ENCODE measurements around the gene SLC6A13.

DNA sequence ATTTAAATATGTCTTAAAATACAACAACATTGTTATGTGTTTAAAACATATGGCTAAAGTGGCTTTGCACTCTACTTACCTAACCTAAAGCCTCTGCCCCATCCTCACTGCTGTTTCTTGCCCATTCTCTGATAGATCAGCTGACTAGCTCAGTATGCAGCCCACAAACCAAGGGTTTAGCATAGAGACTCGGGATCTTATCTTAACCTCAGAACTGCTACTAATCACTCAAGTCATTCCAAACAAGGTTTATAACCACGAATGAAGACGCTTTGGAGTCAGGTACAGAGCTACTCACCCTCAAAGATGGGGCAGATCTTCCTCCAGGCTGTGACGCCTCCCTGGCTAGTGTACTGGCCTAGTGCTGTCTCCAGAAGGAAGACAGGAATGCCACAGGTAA lies 19.3 kb downstream of the SLC6A13 start:
- TF ChIP-seq, protein P1, sequence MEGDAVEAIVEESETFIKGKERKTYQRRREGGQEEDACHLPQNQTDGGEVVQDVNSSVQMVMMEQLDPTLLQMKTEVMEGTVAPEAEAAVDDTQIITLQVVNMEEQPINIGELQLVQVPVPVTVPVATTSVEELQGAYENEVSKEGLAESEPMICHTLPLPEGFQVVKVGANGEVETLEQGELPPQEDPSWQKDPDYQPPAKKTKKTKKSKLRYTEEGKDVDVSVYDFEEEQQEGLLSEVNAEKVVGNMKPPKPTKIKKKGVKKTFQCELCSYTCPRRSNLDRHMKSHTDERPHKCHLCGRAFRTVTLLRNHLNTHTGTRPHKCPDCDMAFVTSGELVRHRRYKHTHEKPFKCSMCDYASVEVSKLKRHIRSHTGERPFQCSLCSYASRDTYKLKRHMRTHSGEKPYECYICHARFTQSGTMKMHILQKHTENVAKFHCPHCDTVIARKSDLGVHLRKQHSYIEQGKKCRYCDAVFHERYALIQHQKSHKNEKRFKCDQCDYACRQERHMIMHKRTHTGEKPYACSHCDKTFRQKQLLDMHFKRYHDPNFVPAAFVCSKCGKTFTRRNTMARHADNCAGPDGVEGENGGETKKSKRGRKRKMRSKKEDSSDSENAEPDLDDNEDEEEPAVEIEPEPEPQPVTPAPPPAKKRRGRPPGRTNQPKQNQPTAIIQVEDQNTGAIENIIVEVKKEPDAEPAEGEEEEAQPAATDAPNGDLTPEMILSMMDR (IDR thresholded peaks at IDR 0.05) = no peak
- TF ChIP-seq TCF7 (CRISPR knock-in tag; IDR thresholded peaks at IDR 0.05; ENCODE audit: low read depth) (no peak), CREM (CRISPR knock-in tag; IDR thresholded peaks at IDR 0.05) (no peak), ZNF396 (CRISPR knock-in tag; IDR thresholded peaks at IDR 0.05; ENCODE audit: borderline replicate concordance) (no peak), NFATC4 (CRISPR knock-in tag; IDR thresholded peaks at IDR 0.05) (no peak), ZNF317 (CRISPR knock-in tag; IDR thresholded peaks at IDR 0.05; ENCODE audit: borderline replicate concordance, low read depth) (no peak), SP1 (CRISPR knock-in tag; conservative IDR thresholded peaks at IDR 0.05) (no peak)
- TF ChIP-seq, protein P2, sequence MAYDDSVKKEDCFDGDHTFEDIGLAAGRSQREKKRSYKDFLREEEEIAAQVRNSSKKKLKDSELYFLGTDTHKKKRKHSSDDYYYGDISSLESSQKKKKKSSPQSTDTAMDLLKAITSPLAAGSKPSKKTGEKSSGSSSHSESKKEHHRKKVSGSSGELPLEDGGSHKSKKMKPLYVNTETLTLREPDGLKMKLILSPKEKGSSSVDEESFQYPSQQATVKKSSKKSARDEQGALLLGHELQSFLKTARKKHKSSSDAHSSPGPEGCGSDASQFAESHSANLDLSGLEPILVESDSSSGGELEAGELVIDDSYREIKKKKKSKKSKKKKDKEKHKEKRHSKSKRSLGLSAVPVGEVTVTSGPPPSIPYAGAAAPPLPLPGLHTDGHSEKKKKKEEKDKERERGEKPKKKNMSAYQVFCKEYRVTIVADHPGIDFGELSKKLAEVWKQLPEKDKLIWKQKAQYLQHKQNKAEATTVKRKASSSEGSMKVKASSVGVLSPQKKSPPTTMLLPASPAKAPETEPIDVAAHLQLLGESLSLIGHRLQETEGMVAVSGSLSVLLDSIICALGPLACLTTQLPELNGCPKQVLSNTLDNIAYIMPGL (CRISPR knock-in tag; IDR thresholded peaks at IDR 0.05) = no peak
- TF ChIP-seq, protein P3, sequence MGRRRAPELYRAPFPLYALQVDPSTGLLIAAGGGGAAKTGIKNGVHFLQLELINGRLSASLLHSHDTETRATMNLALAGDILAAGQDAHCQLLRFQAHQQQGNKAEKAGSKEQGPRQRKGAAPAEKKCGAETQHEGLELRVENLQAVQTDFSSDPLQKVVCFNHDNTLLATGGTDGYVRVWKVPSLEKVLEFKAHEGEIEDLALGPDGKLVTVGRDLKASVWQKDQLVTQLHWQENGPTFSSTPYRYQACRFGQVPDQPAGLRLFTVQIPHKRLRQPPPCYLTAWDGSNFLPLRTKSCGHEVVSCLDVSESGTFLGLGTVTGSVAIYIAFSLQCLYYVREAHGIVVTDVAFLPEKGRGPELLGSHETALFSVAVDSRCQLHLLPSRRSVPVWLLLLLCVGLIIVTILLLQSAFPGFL (CRISPR knock-in tag; IDR thresholded peaks at IDR 0.05; ENCODE audit: borderline replicate concordance) = no peak
- TF ChIP-seq, protein P4, sequence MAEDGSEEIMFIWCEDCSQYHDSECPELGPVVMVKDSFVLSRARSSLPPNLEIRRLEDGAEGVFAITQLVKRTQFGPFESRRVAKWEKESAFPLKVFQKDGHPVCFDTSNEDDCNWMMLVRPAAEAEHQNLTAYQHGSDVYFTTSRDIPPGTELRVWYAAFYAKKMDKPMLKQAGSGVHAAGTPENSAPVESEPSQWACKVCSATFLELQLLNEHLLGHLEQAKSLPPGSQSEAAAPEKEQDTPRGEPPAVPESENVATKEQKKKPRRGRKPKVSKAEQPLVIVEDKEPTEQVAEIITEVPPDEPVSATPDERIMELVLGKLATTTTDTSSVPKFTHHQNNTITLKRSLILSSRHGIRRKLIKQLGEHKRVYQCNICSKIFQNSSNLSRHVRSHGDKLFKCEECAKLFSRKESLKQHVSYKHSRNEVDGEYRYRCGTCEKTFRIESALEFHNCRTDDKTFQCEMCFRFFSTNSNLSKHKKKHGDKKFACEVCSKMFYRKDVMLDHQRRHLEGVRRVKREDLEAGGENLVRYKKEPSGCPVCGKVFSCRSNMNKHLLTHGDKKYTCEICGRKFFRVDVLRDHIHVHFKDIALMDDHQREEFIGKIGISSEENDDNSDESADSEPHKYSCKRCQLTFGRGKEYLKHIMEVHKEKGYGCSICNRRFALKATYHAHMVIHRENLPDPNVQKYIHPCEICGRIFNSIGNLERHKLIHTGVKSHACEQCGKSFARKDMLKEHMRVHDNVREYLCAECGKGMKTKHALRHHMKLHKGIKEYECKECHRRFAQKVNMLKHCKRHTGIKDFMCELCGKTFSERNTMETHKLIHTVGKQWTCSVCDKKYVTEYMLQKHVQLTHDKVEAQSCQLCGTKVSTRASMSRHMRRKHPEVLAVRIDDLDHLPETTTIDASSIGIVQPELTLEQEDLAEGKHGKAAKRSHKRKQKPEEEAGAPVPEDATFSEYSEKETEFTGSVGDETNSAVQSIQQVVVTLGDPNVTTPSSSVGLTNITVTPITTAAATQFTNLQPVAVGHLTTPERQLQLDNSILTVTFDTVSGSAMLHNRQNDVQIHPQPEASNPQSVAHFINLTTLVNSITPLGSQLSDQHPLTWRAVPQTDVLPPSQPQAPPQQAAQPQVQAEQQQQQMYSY (CRISPR knock-in tag; IDR thresholded peaks at IDR 0.05) = no peak
- TF ChIP-seq, protein P5, sequence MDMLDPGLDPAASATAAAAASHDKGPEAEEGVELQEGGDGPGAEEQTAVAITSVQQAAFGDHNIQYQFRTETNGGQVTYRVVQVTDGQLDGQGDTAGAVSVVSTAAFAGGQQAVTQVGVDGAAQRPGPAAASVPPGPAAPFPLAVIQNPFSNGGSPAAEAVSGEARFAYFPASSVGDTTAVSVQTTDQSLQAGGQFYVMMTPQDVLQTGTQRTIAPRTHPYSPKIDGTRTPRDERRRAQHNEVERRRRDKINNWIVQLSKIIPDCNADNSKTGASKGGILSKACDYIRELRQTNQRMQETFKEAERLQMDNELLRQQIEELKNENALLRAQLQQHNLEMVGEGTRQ (CRISPR knock-in tag; IDR thresholded peaks at IDR 0.05) = no peak

Measured in WTC11 (cell line).